GM13976 (cell line): ENCODE results near the gene NFIL3.

Experiments used
- DNase-seq: peaks from one replicate; pipeline ENCODE4 v3.0.0; 2012; ENCODE audit warnings: low spot score
- CTCF ChIP-seq: IDR thresholded peaks from 2 replicates; pipeline ENCODE4 v1.5.1; 2012; ENCODE audit warnings: borderline replicate concordance, mild to moderate bottlenecking; ENCODE audit not compliant: insufficient read depth; ENCODE audit errors: extremely low read depth, missing control alignments, control extremely low read depth
- in situ Hi-C: fragments of 300-500 bp; cut with MboI; formaldehyde crosslinking; loops from one replicate; pipeline ENCODE4 v1.12.0; 2022; ENCODE audit warnings: low sequenced_read_pairs, mixed read lengths, inconsistent platforms; ENCODE audit not compliant: unreplicated experiment

NFIL3 gene

GRCh38 chr9:91418215-91418610 is 5.4 kb downstream of the NFIL3 start:
- TF ChIP-seq CTCF = no peak
- no peak for DNase-seq
- in situ Hi-C loops = no loop called here

- no peak for DNase-seq
- in situ Hi-C loops = no loop called here
- no peak for TF ChIP-seq CTCF
These were observed 5.9 kb downstream of the NFIL3 start for GRCh38 chr9:91417602-91418214.

DNA sequence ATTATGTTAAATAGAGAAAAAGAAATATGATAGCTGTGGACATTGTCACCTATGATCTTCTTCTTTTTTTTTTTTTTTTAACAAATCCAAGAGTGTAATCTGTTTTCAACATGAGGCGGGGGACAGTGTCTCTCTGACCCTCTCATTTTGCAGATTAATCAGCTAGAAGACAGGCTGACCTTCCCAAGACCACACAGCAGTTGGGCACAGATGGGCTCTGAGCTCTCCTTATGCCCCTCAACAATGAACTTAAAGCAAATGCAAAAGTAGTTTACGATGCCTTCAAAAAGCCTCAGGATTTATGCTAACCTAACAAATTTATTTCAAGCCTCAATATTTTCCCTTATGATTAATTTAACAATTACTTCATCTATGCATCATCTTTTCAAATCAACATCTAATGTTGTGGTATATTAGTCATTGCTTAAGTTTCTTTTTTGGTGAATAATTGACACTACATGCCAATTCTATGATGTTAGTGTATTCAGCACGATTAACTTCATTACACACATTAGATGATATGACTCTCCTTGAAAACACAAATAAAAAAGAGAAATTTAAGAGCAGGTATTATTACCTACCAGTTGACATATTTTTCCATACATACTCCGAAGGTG is 7.4 kb downstream of the NFIL3 start:
- in situ Hi-C loops = no loop called here
- DNase-seq = no peak
- TF ChIP-seq CTCF = no peak

DNA sequence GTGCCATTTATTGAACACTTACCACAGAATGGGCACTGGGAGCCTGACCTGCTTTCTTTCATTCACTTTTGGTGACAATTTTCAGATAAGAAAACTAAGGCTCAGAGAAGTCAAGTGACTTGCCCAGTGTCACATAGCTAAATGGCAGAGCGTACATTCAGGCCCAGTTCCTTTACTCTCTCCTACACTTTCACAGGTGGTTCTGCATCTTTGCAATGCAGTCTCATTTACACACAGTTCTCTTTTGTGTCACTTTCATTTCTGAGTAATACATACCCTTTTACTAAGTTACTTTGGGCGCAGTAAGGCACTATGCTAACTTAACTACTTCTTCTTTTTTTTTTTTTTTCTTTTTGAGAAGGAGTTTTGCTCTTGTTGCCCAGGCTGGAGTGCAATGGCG is 8.3 kb downstream of the NFIL3 start:
- in situ Hi-C loops = no loop called here
- TF ChIP-seq CTCF = no peak
- DNase-seq = peak; percentile 60

DNA sequence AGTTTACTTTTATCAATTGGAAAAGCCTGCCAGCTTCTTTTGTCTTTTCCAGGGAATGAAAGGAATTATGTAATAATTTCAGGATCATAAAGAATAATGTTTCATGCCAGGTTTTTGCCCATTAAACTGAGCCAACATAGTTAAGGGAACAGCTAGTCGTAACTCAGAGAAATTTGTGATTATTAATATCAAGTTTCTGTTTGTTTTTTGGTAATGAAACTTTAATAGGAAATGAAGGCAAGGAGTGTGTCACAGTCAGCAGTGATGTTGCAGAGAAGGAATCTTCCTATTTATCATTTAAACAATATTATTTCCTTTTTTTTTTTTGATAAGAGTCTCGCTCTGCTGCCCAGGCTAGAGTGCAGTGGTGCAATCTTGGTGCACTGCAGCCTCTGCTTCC is 10.7 kb downstream of the NFIL3 start:
- DNase-seq = no peak
- in situ Hi-C loops = no loop called here
- no peak for TF ChIP-seq CTCF

DNA sequence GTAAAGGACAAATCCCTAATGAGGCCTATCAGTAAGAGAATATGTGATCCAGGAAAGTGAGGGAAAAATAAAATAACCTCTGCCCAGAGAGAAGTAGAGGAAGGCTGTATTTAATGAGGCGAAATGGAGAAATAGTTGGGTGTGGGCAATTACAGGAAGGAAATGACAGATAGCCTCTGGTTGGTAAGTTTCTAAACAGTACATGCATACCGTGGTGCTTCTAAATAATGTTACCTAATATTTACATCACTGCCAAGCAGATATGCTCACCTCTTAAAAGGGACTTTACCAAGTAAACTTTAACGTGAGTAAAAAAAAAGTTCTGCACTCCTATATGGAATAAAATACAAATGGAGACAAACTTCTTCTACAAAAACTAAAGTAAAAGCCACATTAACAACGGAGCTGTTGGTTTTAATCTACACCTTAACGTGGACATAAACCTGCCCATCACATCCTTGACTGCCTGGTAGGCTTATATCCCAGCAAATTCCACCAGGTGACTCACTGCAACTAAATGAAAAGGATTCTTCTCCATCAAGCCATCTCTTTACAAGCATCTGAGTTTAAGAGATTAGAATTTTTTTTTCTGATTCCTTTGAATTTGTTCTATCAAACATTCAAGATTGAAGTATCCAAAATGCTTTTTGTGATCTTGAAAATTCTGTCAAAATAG is 12.4 kb downstream of the NFIL3 start:
- no peak for TF ChIP-seq CTCF
- DNase-seq = no peak
- in situ Hi-C loops = no loop called here

GRCh38 chr9:91410161-91410560 is 13.5 kb downstream of the NFIL3 start:
- no peak for TF ChIP-seq CTCF
- in situ Hi-C loops = no loop called here
- DNase-seq = no peak
